Airway epithelial cell (primary cell): Measurements from ENCODE around the gene SMIM1. TPM values are rescaled to one million over a fixed set of nuclear protein-coding genes. Genes with fewer than 3 reads are reported as not detected.

Experiments
- total RNA-seq: library from RNA; depleted of rRNA; stranded (reverse); fragments of >200 nt; gene quantifications from 2 replicates; pipeline ENCODE4 v1.2.3, GENCODE V29; 2015

The SMIM1 gene
- total RNA-seq, result 0.79 and 3.6 TPM in 2 replicates

GRCh38 chr1:3772715-3773571 lies at the start of gene SMIM1:
TSS of gene SMIM1 (plus strand) at chr1:3772749. CDS start at chr1:3775374, 2,625 bp downstream.

GRCh38 chr1:3752400-3752945 lies 20.1 kb upstream of the SMIM1 start, which contains the start of gene CCDC27:
TSS of gene CCDC27 (plus strand) at chr1:3752450. CDS start at chr1:3752482, 32 bp downstream.

GRCh38 chr1:3796215-3797061 lies 23.9 kb downstream of the SMIM1 start, which contains the start of gene LRRC47:
TSS of gene LRRC47 (minus strand) at chr1:3796498. CDS start at chr1:3796476, 22 bp downstream.

Other genes starting within 250 kb of the SMIM1 start
- 0.99 and 1.6 TPM in 2 replicates for gene MEGF6, start 161.2 kb upstream of the SMIM1 start, total RNA-seq
- 11.4 and 18.3 TPM in 2 replicates for gene TPRG1L, start 147.7 kb upstream of the SMIM1 start, total RNA-seq
- gene WRAP73, start 122.6 kb upstream of the SMIM1 start, total RNA-seq, result 19.4 and 20.7 TPM in 2 replicates
- gene TP73, start 120.2 kb upstream of the SMIM1 start, total RNA-seq, result 6.1 and 9.5 TPM in 2 replicates
- not detected in 2 replicates for gene CCDC27, start 20.3 kb upstream of the SMIM1 start, total RNA-seq
- gene LRRC47, start 23.7 kb downstream of the SMIM1 start, total RNA-seq, result 40.5 and 50.2 TPM in 2 replicates
- 14.5 and 17.6 TPM in 2 replicates for gene CEP104, start 84.5 kb downstream of the SMIM1 start, total RNA-seq
- 6.5 and 6.9 TPM in 2 replicates for gene DFFB, start 84.7 kb downstream of the SMIM1 start, total RNA-seq
- gene C1orf174, start 127.5 kb downstream of the SMIM1 start, total RNA-seq, result 28.6 and 31.5 TPM in 2 replicates